ENCODE data around the gene WASHC4. TPM values are rescaled to one million over a fixed set of nuclear protein-coding genes. Genes with fewer than 3 reads are reported as not detected.

Gene WASHC4
- polyA plus RNA-seq, 1 of the 3 experiments (the other 2 are of a cell fraction): 11.2 TPM

DNA sequence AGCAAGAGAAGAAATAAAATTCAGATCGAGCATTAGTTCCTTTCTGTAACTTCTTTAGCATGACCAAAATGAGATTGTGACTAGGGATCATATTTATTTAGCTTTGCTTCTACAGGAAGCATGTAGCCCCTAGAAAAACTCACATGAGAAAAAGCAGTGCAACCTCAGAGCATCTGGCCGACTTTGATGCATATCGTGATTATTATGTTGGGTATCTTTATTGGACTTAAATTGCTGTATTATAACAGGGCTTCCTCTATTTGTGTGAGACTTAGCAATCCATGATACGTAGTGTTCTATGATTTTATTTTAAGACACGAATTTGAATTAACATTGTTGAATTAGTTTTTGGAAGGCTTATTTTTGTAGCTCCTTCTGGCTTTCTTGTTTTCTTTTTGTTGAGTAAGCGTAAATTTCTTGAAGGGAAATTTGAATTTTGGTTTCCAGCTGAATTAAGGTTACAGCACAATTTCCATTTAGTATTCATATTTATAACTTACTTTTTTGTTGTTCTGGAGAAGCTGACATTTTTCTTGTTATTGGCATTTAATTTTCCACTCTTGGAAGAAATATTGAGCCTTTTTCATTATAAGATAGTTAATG lies 33.9 kb downstream of the WASHC4 start:
- no peak overlapping the region for H3K9ac ChIP-seq
- CTCF ChIA-PET: no interaction called here
- POLR2A ChIA-PET: no interaction called here
- H3K27ac ChIP-seq (ENCODE audit: low read depth in 2 of 2, low read length in 1 of 2): peak overlapping the region; percentile 6 to 65; a peak in 3 of 4 replicates
- H3K79me2 ChIP-seq (ENCODE audit: insufficient read depth): peaks cover 13% of the 10 kb centered on the region
- 63% methylated on average over 6 of the region's 6 CpGs for WGBS (ENCODE audit: low lambda C conversion rate)
- peaks cover 0 to 13% of the 10 kb centered on the region in 2 experiments; a peak in 2 of 4 replicates for H3K4me1 ChIP-seq (ENCODE audit: control insufficient read depth in 1 of 2, insufficient read depth in 2 of 2, low read depth in 1 of 2, low read length in 1 of 2)
- no peak overlapping the region for H2AFZ ChIP-seq (ENCODE audit: low read depth)
- no peaks in the 10 kb centered on the region for H3K27me3 ChIP-seq (ENCODE audit: insufficient read depth)
- H3K4me2 ChIP-seq: no peak overlapping the region
- no peak overlapping the region for H3K4me3 ChIP-seq (ENCODE audit: low read depth in 2 of 2, low read length in 1 of 2)
- H3K36me3 ChIP-seq (replicated peaks in 1 of 2; ENCODE audit: control insufficient read depth in 1 of 2, insufficient read depth in 2 of 2, low read length in 1 of 2): peaks cover 84 to 88% of the 10 kb centered on the region in 2 experiments
- H3K9me2 ChIP-seq: no peaks in the 10 kb centered on the region
- TF ChIP-seq ELF1 (IDR thresholded peaks at IDR 0.05): no peak
- peak; percentile 68 for TF ChIP-seq GATA2 (CRISPR knock-in tag; IDR thresholded peaks at IDR 0.05)
- no peaks in the 10 kb centered on the region for H3K9me3 ChIP-seq
- DNase-seq: peak; percentile 35
- H4K20me1 ChIP-seq (ENCODE audit: insufficient read depth): no peaks in the 10 kb centered on the region
- H3F3A ChIP-seq (replicated peaks; ENCODE audit: insufficient read depth): no peaks in the 10 kb centered on the region

DNA sequence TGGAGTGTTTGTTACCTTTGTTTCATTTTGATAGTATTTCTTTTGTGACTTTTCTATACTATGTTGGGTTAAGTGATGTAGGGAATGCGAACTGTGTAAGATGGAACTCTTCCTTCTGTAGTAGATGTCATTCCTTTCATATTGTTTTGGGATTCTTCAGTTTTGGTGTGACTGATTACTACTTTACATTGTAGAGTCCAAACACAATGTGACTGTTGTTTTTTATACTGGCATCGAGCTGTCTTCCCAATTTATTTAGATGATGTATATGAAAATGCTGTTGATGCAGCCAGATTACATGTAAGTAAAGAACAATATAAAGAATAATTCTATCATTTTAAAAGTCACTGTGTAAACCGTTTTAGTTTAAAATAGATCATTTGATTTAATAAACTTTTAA lies 34.7 kb downstream of the WASHC4 start:
- Histone ChIP-seq H3K79me2 (ENCODE audit: insufficient read depth) (peaks cover 13% of the 10 kb centered on the region), H3K4me3 (ENCODE audit: low read depth in 2 of 2, low read length in 1 of 2) (no peak overlapping the region), H3K27ac (ENCODE audit: low read depth in 2 of 2, low read length in 1 of 2) (no peak overlapping the region), H3K27me3 (ENCODE audit: insufficient read depth) (no peaks in the 10 kb centered on the region), H2AFZ (ENCODE audit: low read depth) (no peak overlapping the region), H3K9me2 (no peaks in the 10 kb centered on the region), H3K9ac (no peak overlapping the region), H3K36me3 (replicated peaks in 1 of 2; ENCODE audit: control insufficient read depth in 1 of 2, insufficient read depth in 2 of 2, low read length in 1 of 2) (peaks cover 84 to 88% of the 10 kb centered on the region in 2 experiments), H4K20me1 (ENCODE audit: insufficient read depth) (no peaks in the 10 kb centered on the region), H3K4me1 (ENCODE audit: control insufficient read depth in 1 of 2, insufficient read depth in 2 of 2, low read depth in 1 of 2, low read length in 1 of 2) (peaks cover 0 to 13% of the 10 kb centered on the region in 2 experiments; a peak in 2 of 4 replicates), H3F3A (replicated peaks; ENCODE audit: insufficient read depth) (no peaks in the 10 kb centered on the region), H3K9me3 (no peaks in the 10 kb centered on the region), H3K4me2 (no peak overlapping the region)
- POLR2A ChIA-PET: no interaction called here
- WGBS (ENCODE audit: low lambda C conversion rate): 93% methylated on average over 3 of the region's 3 CpGs
- no peak for DNase-seq
- TF ChIP-seq EZH2phosphoT487 (IDR thresholded peaks at IDR 0.05; ENCODE audit: borderline replicate concordance, low read depth) (no peak), SMC3 (IDR thresholded peaks at IDR 0.05; ENCODE audit: low read depth, low read length) (no peak), SIN3A (IDR thresholded peaks at IDR 0.05; ENCODE audit: borderline replicate concordance, low read depth, low read length) (no peak), TCF12 (IDR thresholded peaks at IDR 0.05) (no peak)
- TF ChIP-seq, protein P1, sequence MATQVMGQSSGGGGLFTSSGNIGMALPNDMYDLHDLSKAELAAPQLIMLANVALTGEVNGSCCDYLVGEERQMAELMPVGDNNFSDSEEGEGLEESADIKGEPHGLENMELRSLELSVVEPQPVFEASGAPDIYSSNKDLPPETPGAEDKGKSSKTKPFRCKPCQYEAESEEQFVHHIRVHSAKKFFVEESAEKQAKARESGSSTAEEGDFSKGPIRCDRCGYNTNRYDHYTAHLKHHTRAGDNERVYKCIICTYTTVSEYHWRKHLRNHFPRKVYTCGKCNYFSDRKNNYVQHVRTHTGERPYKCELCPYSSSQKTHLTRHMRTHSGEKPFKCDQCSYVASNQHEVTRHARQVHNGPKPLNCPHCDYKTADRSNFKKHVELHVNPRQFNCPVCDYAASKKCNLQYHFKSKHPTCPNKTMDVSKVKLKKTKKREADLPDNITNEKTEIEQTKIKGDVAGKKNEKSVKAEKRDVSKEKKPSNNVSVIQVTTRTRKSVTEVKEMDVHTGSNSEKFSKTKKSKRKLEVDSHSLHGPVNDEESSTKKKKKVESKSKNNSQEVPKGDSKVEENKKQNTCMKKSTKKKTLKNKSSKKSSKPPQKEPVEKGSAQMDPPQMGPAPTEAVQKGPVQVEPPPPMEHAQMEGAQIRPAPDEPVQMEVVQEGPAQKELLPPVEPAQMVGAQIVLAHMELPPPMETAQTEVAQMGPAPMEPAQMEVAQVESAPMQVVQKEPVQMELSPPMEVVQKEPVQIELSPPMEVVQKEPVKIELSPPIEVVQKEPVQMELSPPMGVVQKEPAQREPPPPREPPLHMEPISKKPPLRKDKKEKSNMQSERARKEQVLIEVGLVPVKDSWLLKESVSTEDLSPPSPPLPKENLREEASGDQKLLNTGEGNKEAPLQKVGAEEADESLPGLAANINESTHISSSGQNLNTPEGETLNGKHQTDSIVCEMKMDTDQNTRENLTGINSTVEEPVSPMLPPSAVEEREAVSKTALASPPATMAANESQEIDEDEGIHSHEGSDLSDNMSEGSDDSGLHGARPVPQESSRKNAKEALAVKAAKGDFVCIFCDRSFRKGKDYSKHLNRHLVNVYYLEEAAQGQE (IDR thresholded peaks at IDR 0.05; ENCODE audit: low read depth, low read length): no peak
- CTCF ChIA-PET: no interaction called here

DNA sequence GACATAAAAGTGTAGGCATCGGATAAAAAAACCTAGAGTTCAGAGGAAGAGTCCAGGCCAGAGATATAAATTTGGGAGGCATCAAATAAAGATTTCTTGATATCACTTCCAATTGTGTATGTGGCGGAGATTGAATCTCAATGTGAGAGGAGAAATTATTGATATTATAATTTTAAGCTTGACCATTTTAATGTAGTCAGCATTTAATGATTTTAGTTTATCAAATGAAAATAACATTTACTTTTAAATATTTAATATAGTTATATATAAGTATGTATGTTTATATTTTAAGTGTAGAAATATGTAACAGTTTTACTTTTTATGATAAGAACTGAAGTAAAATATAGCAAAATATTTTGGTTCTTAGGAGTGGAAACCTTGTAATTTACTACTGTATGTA lies 48.7 kb downstream of the WASHC4 start:
- DNase-seq: no peak
- Histone ChIP-seq H3K27me3 (ENCODE audit: insufficient read depth) (no peaks in the 10 kb centered on the region), H3K79me2 (ENCODE audit: insufficient read depth) (no peaks in the 10 kb centered on the region), H3K4me1 (ENCODE audit: control insufficient read depth in 1 of 2, insufficient read depth in 2 of 2, low read depth in 1 of 2, low read length in 1 of 2) (no peaks in the 10 kb centered on the region; a peak in 2 of 4 replicates), H3K9ac (no peak overlapping the region), H3K9me3 (no peaks in the 10 kb centered on the region), H3F3A (replicated peaks; ENCODE audit: insufficient read depth) (peaks cover 8% of the 10 kb centered on the region), H4K20me1 (ENCODE audit: insufficient read depth) (no peaks in the 10 kb centered on the region), H3K27ac (ENCODE audit: low read depth in 2 of 2, low read length in 1 of 2) (no peak overlapping the region), H3K9me2 (no peaks in the 10 kb centered on the region), H3K4me3 (ENCODE audit: low read depth in 2 of 2, low read length in 1 of 2) (no peak overlapping the region), H3K4me2 (no peak overlapping the region), H2AFZ (ENCODE audit: low read depth) (no peak overlapping the region), H3K36me3 (replicated peaks in 1 of 2; ENCODE audit: control insufficient read depth in 1 of 2, insufficient read depth in 2 of 2, low read length in 1 of 2) (peaks cover 71 to 88% of the 10 kb centered on the region in 2 experiments)
- WGBS (ENCODE audit: low lambda C conversion rate): 97% methylated on average over 2 of the region's 2 CpGs
- CTCF ChIA-PET: no interaction called here
- POLR2A ChIA-PET: no interaction called here
- no peak for TF ChIP-seq EP300 (IDR thresholded peaks at IDR 0.05; ENCODE audit: borderline replicate concordance in 1 of 2, low read depth in 1 of 2, low read length in 1 of 2)

All from SK-N-SH (cell line).